Right lung (tissue), 5 donors: Measurements from ENCODE around the gene EME2. TPM values are rescaled to one million over a fixed set of nuclear protein-coding genes. Genes with fewer than 3 reads are reported as not detected.

Experiments
- DNase-seq, 2 donors: peaks; one replicate each; pipeline ENCODE4 v3.0.0-alpha.2; 2013
- polyA plus RNA-seq, 5 donors: library from polyadenylated mRNA; unstranded; fragments of 120-200 nt; gene quantifications; one replicate each; pipeline versions ENCODE4 v1.2.1 to v1.2.3, GENCODE V29; 2013; ENCODE audit warnings: inconsistent platforms in 1 of 5, low replicate concordance in 1 of 5; ENCODE audit not compliant: insufficient read length in 5 of 5, insufficient read depth in 1 of 5

EME2 gene
- polyA plus RNA-seq, 5 donors = 6.7 to 10.5 (median 7.8) TPM

DNA sequence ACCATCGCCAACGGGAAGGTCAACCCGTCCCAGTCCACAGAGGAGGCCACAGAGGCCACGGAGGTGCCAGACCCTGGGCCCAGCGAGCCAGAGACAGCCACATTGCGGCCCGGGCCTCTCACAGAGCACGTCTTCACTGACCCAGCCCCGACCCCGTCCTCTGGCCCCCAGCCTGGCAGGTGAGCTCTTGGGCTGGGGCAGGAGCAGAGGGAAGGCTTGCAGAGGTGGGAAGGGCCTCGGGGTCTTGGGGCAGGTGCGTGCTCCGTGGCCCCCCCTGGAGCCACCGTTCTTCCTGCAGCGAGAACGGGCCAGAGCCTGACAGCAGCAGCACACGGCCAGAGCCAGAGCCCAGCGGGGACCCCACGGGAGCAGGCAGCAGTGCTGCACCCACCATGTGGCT is 6.4 kb upstream of the EME2 start:
- DNase-seq = no peak

DNA sequence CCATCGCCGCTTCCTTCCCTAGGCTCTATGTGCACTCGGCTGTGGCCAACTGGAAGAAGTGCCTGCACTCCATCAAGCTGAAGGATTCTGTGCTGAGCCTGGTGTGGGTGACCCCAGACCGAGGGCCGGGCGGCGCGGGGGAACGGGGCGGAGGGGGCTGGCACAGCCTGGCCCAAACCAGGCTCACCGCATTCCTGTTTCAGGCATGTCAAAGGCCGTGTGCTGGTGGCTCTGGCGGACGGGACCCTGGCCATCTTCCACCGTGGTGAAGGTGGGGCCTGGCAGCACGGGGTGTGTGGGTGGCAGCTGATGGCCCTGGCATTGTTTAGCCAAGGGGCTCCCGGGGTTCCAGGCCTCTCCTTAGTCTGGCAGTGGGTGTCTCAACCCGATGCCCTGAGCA is 5.9 kb upstream of the EME2 start:
- DNase-seq = no peak

DNA sequence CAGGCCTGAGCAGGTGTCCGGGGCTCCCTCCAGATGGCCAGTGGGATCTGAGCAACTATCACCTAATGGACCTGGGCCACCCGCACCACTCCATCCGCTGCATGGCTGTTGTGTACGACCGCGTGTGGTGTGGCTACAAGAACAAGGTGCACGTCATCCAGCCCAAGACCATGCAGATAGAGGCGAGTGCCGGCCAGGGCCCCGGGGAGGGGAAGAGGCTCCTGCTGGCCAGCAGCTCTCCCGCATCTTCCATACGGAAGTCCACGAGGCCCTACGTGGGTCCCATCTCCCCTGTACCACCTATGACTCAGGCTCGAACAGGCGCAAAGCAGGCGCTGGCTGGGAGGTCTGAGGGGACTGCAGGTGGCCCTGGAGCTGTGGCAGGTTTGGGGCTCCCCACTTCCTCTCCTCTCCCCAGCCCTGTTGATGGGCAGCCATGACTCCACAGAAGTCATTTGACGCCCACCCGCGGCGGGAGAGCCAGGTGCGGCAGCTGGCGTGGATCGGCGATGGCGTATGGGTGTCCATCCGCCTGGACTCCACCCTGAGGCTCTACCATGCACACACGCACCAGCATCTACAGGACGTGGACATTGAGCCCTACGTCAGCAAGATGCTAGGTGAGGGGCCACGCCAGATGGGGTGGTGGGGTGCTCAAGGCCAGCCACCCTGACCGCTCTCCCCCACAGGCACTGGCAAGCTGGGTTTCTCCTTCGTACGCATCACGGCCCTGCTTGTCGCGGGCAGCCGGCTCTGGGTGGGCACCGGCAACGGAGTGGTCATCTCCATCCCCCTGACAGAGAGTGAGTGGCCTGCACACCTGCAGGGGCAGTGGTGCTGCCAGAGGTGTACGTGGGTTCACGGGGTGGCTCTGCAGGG is 5.3 kb upstream of the EME2 start:
- DNase-seq = no peak

DNA sequence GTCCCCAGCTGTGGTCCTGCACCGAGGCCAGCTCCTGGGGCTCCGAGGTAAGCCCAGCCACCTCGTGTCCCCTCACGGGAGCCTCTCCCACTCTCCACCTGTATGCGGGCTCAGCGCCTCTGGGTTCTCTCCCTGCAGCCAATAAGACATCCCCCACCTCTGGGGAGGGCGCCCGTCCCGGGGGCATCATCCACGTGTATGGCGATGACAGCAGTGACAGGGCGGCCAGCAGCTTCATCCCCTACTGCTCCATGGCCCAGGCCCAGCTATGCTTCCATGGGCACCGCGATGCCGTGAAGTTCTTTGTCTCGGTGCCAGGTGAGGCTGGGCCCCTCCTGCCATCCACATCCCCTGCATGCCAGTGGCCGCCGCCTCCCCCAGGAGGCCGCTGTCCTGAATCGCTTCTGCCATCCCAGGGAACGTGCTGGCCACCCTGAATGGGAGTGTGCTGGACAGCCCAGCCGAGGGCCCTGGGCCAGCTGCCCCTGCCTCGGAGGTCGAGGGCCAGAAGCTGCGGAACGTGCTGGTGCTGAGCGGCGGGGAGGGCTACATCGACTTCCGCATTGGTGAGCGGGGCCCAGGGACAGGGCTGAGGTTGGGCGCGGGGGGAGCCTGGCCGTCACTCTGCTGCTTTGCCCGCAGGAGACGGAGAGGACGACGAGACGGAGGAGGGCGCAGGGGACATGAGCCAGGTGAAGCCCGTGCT is 4.4 kb upstream of the EME2 start:
- no peak for DNase-seq

DNA sequence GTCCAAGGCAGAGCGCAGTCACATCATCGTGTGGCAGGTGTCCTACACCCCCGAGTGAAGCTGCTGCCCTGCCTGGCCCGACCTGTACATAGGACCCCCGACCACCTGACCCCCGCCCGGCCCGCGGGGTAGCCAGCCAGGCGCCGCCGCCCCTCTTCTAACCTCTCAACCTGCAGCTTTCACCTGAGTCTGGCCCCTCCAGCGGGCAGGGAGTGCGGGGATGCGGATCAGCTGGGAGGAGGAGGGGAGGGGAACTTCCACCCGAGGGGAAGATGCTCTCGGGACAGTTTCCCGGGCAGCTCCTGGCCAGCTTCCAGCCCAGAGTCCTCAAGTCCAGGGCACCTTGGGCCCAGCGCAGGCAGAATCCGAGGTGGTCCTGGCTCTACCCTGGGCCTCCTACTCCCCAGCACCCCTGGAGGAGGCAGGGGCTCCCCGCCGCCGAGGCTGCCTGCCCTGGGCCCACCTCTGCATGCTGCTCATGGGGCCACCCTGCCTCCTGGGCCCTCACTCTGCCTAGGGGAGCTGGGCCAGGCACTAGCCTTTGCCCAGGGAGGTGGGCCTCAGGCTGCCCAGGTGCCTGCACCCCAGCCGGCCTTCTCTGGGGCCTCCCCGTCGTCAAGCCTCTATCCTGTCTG is 3.7 kb upstream of the EME2 start:
- no peak for DNase-seq

DNA sequence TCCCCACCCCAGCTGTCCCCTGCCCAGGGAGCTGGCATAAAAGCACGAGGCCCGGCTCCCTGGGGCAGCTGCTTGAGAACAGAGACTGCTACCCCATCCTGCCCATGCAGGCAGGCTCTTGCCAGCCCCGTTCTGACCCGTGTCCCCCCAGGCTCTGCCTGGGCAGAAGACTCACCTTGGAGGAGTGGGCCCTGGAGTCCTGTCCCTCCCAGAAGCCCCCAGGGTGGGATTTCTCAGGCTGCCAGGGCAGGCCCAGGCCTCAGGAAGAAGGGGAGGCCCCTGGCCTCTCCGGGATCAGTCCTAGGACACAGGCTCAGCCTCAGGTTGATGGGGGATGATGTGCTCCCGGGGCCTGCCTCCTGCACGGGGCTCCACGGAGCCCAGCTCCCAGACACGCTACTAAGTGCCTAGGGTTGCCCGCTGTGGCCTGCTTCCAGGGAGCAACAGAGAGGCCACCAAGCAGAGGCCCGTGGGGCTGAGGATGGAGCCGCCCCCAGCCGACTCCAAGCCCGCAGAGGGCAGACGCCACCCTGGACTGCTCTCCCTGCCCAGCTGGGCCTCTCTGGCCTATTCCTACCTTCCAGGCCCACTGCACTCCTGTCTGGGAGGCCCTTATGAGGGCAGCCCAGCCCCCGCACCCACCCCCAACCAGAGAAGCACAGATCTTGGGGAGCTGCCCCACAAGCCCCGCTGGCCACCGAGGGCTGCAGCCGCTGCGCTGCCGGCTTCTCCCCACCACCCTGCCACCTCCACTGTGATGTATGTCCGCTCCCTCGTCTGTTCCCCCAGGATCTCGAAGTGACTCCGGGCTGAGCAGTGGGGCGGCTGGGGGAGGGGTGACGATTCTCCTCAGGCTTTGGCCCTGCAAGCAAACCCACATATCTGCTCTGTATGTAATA is 3.0 kb upstream of the EME2 start:
- no peak for DNase-seq

DNA sequence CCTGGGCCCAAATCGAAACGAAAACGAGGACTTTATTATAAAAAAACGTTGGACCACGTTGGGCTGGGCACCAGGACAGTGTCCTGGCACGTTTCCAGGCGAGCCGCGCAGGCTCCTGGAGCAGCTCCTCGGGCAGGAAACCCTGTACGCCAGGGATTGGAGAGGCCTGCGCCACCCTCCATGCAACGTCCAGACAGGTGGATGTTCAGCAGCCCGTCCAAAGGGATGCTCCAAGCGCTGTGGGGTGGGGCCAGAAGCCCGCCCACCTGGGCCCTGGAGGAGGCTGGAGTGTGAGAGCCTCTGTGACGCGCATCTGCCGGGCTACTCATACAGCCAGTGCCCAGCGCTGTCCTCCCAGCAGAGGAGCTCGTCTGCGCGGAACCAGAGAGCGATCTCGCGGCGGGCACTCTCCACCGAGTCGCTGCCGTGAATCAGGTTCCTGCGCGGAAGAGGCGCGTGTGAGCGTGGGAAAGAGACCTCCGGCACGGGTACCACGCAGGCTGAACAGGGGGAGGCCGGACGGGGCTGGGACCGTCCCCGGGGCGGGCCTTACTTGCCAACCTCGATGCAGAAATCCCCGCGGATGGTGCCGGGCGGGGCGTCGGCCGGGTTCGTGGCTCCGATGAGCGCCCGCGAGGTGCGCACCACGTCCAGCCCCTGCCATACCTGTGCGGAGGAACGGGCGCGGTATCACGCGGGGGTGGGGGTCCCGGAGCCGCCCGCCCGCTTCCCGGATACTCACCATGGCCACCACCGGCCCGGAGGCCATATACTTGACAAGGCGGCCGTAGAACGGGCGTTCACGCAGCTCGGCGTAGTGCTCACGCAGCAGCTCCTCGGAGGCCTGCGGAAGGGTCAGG is 2.1 kb upstream of the EME2 start:
- no peak for DNase-seq

DNA sequence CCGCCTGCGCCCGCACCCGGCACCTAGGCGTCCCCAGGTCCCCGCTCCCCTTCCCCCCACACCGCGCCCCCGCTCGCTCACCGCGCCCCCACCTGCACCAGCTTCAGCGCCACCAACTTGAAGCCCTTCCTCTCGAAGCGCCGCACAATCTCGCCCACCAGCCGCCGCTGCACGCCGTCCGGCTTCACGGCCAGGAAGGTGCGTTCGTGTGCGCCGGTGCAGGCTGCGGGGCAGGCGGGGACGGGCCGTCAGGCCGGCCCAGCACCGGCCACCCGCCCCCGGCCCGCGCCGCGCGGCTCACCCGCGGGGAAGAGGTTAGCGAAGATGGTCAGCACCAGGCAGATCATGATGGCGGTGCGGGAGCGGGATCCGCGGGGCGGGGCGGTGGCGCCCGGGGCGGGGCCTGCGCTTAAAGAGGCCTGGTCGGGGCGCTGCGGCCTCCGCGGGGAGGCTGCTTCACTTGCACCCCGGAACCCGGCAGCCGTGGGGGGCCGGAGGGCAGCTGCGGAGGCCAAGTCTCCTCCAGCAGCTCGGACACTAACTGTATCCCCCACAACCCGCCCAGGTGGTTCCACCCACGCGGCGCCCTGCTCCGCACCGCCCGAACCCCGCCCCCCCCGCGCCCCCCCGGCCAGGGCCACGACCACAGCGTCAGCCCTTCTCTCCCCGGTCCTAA is 1.3 kb upstream of the EME2 start, which contains the start of gene NME3:
TSS of gene NME3 (minus strand) at position 356 of the 676 bp plus-strand sequence. CDS start at position 347, 9 bp downstream.
- peak; percentile 44 to 57 for DNase-seq

DNA sequence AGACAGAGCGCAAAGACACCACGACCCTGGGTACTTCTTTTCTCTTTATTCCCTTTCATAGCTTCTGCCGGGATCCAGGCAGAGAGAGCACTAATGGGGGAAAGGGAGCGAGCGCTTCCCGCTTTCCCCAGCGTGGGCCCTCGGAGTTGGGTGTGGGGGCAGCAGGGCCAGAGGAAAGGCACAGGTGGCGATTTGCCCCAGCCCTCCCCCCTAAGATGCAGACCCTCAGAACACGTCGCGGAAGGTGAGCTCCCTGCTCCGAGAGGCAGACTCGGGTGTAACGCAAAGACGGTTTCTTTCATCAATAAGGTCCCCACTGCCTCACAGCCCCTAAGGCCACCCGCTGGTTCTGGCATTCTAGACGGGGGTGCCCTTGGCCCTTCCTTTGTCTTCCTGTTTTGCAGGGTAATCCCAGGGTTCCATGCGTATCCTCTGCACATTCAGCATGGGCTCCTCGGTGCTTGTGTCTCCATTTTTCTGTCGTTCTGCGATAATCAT is 697 bp upstream of the EME2 start:
- no peak for DNase-seq

DNA sequence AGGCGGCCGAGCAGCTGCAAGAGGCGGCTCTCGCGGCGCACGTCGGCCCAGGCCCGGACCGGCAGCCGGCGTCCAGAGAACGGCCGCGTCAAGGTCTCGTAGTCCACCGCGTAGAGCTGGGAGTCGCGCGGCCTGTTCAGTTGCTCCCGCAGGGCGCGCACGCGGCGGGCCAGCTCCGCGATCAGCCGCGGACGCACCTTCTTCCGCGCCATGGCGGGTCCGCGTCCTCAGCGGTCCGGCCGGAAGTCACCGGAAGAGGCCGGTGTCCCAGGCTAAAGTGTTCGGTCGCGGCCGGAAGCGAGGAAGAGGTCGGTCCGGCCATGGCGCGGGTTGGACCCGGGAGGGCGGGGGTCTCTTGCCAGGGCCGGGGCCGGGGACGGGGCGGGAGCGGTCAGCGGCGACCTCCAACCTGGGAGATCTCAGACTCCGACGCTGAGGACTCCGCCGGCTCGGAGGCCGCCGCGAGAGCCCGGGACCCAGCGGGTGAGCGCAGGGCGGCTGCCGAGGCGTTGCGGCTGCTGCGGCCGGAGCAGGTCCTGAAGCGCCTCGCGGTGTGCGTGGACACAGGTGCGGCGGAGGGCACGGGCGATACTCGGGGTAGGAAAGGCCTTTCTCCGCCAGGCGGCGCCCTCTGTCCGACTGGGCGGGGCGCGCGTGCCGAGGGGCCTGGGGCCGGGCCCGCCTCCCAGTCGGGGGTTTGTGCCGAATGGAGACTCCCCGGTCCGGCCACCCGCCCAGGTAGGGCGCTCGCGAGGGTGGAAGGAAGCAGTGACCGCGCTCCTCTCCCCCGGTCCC is 495 bp downstream of the EME2 start, which contains the start of gene MRPS34:
TSS of gene MRPS34 (minus strand) at position 227 of the 795 bp plus-strand sequence. CDS start at position 212, 15 bp downstream.
- peak; percentile 75 to 84 for DNase-seq

DNA sequence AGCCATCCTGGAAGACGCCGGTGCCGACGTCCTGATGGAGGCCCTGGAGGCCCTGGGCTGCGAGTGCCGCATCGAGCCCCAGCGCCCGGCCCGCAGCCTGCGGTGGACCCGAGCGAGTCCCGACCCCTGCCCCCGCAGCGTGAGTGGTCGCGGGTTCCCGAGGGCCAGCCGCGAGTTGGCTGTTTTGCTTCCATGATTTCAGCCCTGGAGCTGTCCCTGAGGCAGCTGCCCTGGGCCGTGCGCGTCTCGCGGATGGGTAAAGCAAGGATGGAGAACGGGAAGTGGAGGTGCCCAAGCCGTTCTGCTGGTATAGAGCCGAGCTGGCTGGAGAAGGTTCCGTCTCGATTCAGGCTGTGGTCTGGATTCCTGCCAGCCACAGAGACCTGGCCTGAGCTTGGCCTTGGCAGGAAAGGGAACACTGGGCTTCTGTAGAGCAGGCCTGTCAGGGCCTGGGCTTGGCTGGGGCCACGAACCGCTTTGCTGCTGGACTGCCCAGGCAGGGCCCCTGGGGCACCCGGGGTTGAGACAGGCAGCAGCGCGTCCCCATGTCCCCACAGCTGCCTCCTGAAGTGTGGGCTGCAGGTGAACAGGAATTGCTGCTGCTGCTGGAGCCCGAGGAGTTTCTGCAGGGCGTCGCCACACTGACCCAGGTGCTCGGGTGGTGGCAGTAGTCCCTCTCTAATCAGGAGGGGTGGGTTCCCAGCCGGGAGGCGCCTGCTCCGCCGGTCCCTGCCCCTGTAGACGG is 1.3 kb downstream of the EME2 start:
- DNase-seq = no peak

DNA sequence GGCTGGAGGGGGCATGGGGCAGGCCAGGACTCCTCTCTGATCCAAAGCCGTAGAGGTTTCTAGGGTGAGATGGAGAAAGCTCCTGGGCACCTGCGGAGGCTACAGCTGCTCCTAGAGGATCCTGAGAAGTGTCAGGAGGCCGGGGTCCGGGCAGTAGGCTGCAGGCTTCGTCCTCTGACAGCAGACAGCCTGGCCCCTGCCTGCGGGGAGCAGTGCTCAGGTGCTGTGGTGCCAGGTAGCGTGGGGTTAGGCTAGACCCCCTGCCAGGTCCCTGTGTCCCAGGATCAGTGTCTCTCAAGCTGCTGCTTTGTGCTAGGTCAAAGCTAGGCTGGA is 1.8 kb downstream of the EME2 start:
- DNase-seq = no peak

DNA sequence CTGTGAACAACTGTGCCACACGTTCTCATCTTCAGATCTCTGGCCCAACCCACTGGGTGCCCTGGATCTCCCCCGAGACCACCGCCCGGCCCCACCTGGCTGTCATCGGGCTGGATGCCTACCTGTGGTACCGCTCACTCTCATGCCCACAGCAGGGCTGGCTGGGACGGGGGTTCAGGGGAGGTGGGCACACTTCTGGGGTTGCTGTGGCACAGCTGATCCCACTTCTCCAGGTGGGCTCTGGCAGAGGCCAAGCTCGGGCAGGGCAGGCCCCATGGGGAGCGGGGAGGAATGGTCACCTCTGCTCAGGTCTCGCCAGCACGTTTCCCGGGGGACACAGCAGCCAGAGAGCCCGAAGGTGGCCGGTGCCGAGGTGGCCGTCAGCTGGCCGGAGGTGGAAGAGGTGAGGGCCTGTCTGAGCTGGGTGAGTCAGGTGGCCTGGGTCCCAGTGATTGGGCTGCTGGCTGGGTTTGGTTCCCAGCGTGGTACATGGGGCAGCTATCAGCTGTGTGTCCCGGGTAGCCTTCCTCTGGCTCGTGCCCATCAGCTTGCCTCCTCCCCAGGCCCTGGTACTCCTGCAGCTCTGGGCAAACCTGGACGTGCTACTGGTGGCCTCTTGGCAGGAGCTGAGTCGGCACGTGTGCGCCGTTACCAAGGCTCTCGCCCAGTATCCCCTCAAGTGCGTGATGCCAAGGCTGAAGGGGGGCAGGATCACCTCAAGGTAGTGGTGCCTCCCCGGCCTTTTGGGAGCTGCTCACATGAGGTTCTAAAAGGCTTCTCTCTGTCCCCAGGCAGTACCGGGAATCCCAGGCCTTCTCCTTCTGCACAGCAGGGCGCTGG is 2.6 kb downstream of the EME2 start:
- no peak for DNase-seq

DNA sequence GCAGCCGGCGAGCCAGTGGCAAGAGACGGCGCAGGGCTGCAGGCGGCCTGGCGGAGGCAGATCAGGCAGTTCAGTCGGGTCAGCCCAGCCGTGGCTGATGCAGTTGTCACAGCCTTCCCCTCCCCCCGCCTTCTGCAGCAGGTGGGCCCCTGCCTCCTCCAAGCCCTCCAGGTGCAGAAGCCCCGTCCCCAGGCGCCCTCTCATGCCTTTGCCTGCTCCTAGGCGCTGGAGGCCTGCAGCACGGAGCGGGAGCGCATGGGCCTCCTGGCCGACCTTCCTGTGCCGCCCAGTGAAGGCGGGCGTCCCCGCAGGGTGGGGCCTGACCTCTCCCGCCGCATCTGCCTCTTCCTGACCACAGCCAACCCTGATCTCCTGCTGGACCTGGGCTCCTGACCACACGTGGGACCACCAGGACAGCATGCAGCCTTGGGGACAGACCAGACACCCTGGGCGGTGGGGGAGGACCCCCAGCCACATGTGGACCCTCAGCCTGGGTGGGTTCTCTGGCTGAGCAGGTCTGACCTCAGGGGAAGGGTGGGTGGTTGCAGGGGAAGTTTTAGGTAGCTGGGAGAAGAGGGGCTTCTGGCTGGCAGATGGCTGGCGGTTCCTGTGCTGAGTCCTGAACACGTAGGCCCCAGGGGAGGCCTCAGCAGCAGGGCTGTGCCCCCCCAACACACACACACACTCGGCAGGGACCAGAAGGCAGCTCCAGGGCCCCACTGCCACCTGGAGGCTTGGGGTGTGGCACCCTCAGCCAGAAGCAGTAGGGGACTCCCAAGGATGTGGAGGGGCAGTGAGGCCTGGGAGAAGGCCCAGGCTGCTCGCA is 3.4 kb downstream of the EME2 start:
- DNase-seq = no peak

DNA sequence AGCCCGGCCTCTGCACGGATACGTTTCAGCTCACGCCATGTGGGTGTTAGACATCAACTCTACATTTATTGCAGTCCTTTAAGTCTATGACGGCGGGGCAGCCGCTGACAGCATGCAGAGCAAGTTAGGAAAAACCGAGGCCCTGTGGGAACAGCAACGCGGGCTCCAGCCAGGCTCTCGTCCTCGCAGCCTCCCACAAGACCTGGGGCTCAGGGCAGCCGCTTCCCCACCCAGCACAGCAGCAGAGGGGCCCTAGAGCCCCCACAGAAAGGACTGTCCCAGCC is 4.0 kb downstream of the EME2 start:
- DNase-seq = no peak

DNA sequence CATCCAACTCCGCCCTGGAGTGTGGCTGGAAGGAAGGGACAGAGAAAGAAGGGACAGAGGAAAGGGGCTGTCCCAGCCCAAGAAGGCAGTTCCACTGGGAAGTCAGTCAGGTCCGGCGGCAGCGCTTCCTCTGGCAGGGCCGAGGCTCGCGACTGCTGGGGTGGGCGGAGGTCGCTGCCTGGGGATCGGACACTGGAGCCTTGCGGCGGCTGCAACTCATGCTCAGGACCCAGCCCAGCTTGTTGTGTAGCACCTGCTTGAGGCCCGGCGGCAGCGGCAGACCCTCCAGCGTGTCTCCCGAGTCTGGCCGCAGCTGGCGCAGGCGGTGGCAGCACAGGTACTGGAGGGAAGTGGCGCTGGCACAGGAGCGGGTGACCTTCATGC is 4.4 kb downstream of the EME2 start:
- DNase-seq = no peak
